Activated CD8-positive, alpha-beta memory T cell treated with anti-CD3 and anti-CD28 coated beads for 36 hours (primary cell): Measurements from ENCODE around the gene TTC21A. TPM values are rescaled to one million over a fixed set of nuclear protein-coding genes. Genes with fewer than 3 reads are reported as not detected.

Source experiments
- CTCF ChIA-PET: fragments of 350-600 bp; sonication (Branson Sonifier 250); formaldehyde crosslinking; loops from one replicate; lab custom pipeline; 2021; ENCODE audit warnings: antibody characterized with exemption; lab: Charles Lee
- POLR2A ChIA-PET: fragments of 350-600 bp; sonication (Branson Sonifier 250); formaldehyde crosslinking; loops from one replicate; lab custom pipeline; 2021; ENCODE audit warnings: antibody characterized with exemption; lab: Charles Lee
- total RNA-seq, 2 experiments: library from RNA; stranded (reverse); gene quantifications; one replicate each; pipeline ENCODE4 v1.2.3, GENCODE V29; 2021

TTC21A gene
- total RNA-seq, 2 experiments from 2014 or later: 1.1 to 1.2 TPM

DNA sequence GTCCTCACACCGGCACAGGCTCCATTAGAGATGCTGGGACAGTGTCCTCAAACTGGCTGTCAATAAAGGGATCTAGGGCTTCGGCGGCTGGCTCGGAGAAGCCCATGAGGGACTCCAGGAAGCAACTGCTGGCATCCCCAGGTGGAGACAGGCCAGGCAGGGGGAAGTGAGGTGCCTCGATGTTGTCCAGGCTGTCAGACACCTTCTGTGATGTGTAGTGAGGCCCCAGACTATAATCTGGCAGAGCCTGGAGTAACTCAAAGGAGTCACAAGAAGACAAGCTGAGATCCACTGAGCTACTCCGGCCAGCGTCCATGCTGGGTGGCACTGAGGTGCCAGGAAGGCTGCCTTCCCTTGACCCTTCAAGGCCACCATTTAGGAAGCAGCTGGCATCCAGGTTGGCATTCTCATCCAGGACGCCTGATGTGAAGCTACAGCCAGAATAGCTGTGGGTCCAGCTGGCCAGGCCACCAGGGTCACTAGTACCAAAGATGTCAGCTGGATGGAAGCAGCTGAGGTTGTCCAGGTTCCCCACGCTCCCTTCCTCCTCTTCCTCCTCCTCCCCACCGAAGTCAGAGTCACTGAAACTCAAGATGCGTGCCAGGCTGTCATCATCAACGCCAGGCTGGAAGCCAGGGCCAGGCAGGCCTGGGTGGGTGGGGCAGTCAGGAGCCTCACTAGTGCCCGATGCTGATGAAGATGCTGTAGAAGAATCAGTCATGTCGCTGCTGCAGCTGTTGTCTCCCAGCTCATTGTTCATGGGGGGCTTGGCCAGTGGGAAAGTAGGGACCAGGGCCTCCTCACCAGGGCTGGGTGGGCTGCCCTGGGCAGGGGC, 35.8 kb downstream of the TTC21A start:
- CTCF ChIA-PET: interaction anchor here (0.6 to 0.7 kb wide), 2 partner anchors 146 to 241 kb away, joined by 3 read pairs; no protein-coding TSS in a partner anchor
- POLR2A ChIA-PET: no interaction called here

DNA sequence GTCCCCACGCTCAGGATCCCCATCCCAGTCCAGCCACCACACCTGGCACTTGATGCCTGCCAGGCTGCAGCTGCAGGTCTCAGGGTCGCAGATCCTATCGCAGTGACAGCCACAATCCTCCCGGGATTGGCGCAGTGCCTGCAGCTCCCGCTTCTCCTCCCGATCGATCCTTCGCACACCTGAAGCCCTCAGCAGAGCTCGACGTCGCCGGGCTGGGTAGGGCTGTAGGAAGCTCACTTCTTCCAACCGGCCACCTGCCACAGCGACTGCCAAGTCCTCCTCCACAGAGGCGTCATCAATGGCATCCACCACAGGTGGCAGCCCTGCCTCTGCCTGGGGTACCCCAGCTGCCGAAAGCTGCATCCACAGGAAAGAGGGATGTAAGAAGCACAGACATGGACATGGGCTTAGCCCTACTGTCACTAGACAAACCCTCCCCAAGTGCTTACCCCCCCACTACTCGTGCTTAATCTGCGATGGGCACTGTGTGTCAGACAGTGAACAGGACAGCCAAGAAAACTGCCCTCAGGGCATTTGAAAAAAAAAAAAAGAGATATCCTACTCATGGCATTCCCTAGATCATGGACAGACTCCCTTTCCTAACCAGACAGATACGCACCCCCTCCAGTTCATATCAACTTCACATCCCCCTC, 36.7 kb downstream of the TTC21A start:
- CTCF ChIA-PET: interaction anchor here (3.4 kb wide), 1 partner anchor 145 kb away, joined by 15 read pairs; no protein-coding TSS in a partner anchor
- POLR2A ChIA-PET: interaction anchor here (0.7 kb wide), 1 partner anchor 192 kb away, joined by 5 read pairs; no protein-coding TSS in a partner anchor

DNA sequence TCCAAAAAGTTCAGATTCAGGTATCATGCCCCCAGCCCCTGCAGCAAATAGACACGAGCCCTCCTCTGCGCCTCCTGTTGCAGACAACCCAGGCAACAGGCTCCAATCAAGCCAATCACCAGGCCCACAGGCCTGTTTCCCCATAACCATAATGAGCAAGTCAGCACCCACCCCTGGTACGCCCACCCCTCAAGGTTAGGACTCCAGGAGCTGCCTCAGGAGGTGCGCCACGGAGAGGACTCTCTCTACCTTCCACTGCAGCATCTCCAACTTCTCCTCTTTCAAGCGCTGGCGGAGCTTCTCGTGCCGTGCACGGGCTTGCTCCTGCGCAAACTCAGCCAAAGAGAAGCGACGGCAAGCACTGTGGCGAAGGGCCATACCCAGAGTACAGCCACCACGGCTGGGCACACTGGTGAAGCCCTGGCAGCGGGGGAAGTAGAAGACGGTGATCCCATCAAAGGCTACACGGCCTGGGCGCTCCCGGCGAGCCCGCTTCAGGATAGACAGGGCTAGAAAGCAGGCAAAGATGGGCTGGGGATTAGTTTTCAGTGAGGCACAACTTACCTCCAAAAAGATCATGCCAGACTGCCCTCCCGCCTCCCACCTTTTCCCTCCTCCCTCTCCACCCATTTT, 37.4 kb downstream of the TTC21A start:
- CTCF ChIA-PET: interaction anchor here (3.4 kb wide), 1 partner anchor 144 kb away, joined by 15 read pairs; no protein-coding TSS in a partner anchor
- POLR2A ChIA-PET: no interaction called here

DNA sequence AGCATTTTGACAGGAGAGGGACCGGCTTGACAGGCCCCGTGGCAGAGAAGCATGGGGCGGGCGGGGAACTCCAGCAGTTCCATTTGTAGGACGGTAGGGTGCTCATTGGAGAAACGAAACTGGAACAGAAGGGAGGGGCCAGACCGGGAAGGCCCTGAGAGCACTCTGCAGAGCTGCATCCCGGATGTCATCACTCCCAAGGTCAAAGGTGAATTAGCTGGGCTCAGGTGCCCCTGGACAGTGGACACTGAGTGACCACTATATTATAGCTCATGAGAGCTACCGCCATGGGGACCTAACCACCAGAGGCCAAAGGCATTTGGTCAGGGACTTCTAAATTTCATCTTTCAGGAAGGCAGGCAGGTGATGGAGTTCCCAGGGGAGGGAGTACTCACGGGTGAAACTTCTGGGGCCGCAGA, 38.6 kb downstream of the TTC21A start:
- CTCF ChIA-PET: interaction anchor here (0.7 to 3.4 kb wide), 4 partner anchors 19 to 146 kb away, joined by 3 to 15 read pairs (median 4); no protein-coding TSS in a partner anchor
- POLR2A ChIA-PET: no interaction called here

DNA sequence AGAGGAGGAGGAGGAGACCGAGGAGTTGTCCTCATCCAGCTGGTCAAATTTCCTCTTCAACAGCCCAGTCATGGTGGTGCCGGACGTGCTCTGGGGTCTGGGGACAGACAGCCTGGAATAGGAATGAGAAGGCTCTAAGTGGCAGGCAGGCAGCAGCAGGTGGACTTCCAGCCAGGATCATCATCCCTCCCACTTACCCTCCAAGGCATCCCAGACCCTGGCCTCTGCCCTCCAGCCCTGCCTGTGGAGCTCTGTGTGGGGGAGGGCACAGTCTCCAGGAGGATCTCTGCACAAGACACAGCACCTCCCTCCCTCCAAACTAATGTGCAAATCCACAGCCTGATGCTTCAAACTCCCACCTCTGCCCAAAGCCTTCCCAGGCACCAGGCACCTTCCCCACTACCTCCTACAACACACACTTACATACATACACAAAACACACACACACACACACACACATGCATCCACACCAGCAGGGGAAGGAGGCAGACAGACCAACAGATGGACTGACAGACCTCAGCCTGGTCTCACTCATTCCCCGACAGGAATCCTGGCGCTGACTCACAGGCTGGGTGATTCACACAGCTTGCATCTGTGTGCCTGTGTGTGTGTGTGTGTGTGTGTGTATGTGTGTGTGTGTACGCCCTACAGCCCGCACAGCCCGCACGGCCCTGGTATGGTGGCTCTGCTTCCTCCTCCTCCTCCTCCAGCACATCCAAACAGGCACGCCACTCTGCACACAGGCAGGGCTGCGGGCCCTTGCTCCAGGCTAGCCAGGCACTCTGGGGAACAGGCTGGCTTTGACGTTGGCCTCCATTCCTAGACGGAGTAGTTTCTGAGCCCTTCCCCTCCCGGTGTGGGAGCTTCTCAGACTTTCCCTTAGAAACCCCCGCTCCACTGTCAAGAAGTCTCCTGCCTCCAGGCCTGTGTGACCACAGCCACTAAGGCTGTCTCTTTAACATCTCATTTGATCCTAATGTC, 39.4 kb downstream of the TTC21A start:
- CTCF ChIA-PET: interaction anchor here (0.7 to 3.4 kb wide), 4 partner anchors 20 to 145 kb away, joined by 3 to 15 read pairs (median 4); no protein-coding TSS in a partner anchor
- POLR2A ChIA-PET: interaction anchor here (0.5 to 1.4 kb wide), 4 partner anchors 10 to 982 kb away, joined by 3 to 4 read pairs (median 3); no protein-coding TSS in a partner anchor

DNA sequence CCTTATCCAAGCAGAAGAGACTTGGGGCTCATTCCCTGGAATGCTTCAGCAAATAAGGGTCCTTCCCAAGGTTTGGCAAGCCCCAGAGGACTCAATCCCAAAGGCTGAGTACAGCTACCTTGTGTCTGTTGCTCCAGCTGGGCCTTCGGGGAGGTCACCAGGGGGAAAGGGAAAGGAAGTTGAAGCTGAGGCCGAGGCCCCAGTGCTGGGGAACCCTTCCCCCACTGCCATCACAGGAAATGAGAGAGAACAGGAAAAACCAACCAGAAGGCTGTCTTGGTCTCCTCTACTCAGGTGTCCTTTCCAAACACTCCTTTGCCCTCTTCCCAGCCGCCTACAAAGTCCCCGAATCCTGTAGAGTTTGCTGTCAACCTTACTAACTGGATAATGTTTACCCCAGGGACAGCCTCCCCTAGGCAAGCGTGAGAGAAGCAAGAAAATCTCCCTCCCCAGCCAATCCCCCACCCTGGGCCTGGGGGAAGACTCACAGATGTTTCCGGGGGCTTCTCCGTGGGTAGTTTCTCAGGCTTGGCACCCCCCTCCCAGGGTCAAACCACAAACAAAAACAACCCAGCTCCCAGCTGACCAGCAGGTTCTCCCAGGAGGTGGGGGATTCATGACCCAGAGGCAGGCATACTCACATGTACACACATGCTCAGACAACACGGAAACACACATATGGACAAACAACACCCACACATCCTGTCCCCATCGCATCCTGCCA, 40.4 kb downstream of the TTC21A start:
- CTCF ChIA-PET: interaction anchor here (0.6 to 3.4 kb wide), 2 partner anchors 25 to 141 kb away, joined by 3 to 15 read pairs; no protein-coding TSS in a partner anchor
- POLR2A ChIA-PET: interaction anchor here (0.7 to 1.4 kb wide), 3 partner anchors 11 to 30 kb away, joined by 3 to 4 read pairs (median 3); no protein-coding TSS in a partner anchor

DNA sequence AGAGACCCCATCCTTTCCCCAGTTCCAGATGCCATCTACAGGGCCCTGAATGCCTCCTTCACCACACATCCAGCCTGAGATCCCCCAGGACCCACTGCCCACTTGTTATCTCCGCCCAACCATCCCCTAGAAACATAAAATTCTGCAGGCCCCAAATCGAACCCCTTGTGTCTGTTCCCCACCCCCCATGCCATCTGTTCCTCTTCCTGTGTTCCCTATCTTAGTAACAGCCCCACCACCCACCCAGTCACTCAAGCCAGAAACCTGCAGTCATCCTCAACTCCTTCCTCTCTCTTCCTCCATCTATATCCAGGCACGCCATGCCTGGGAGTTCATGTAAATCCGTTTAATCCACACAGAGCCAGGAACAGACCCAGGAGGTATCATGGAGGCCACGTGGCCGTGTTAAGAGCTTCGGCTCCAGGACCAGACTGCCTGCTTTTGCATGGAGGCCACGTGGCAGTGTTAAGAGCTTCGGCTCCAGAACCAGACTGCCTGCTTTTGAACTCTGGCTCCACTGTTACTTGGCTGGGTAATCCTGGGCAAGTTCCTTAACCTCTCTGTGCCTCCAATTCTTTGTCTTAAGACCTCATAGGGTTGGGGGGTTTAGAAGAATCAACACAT, 41.1 kb downstream of the TTC21A start:
- POLR2A ChIA-PET: interaction anchor here (0.8 to 1.0 kb wide), 2 partner anchors 41 to 42 kb away, joined by 3 read pairs; partner anchors contain the start of genes GORASP1 and TTC21A
- CTCF ChIA-PET: interaction anchor here (1.0 to 1.3 kb wide), 2 partner anchors 21 to 140 kb away, joined by 3 read pairs; no protein-coding TSS in a partner anchor

DNA sequence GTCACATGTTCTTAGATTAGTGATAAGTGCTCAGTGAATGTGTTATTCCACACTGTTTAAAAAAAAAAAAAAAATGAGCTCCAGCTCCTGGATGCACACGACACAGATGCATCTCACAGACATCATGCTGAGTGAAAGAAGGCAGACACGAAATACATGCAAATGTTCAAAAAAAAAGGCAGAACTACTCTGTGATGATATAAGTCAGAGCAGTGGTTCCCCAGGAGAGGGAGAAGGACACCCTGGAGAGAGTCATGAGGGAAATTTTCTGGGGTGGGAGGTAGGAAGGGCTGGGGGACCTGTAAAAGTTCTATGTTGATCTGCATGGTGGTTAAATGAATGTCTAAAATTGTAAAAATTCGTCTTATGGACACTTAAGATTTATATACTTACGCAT, 41.6 kb downstream of the TTC21A start:
- POLR2A ChIA-PET: interaction anchor here (0.8 to 1.0 kb wide), 2 partner anchors 42 to 43 kb away, joined by 3 read pairs; partner anchors contain the start of genes GORASP1 and TTC21A
- CTCF ChIA-PET: interaction anchor here (1.0 to 1.3 kb wide), 2 partner anchors 21 to 139 kb away, joined by 3 read pairs; no protein-coding TSS in a partner anchor

DNA sequence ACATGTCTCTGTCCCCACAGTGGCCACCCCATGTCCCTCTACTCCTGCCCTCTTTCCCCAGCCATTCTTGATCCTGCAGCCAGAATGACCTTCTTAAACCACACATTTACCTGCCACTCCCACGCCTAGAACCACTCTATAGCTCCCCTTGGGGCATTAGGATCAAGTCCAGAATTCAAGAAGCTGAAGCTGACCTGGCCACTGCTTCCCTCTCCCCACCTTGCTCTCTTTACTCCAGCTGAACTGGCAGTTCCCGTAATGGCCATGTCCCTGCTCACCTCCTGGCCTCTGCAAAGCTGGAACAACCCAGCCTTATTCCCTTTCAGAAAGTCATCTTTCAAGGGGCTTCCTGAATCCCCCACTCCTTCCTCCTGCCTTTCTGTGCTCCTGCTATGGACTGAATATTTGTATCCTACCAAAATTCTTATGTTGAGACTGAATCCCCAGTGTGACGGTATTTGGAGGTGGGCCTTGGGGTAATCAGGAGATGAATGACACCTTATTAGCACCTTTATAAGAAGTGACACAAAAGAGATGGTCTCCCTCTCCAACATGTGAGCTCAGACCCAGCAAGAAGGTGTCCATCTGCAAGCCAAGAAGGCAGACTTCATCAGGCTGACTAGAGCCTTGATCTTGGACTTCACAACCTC, 42.1 kb downstream of the TTC21A start:
- ChIA-PET POLR2A (interaction anchor here (1.0 to 1.3 kb wide), 2 partner anchors 28 to 43 kb away, joined by 3 to 4 read pairs; no protein-coding TSS in a partner anchor), CTCF (interaction anchor here (0.6 to 1.3 kb wide), 3 partner anchors 22 to 139 kb away, joined by 3 read pairs; no protein-coding TSS in a partner anchor)

DNA sequence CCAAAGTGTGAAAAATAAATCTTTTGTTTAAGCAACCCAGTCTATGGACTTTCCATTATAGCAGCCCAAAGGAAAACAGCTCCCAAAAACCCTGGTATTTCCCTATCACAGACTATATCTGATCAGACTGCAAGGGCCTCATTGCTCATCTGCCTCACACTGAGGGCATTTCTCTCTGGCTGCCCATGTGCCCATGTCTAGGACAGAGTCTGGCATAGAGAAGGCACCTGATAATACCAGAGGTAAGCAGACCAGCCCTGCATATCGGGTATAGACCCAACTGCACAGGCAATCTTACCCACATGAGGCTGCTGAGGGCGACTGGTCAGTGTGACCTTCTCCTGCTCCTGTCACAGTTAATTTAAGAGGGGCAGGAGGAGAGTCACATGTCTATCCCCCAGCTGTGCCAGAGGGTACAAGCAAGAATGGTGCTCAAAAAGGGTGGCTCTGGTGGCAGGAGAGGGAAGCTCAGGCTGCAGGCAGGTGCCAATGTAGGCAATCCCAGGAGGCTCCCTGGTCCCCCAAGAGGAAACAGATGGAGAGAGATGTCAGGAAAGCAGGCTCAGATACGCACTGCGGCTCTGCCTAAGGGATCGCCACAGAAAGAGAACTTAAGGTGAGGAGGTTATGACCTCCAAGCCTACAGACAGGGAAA, 42.8 kb downstream of the TTC21A start:
- ChIA-PET CTCF (interaction anchor here (0.6 to 1.7 kb wide), 2 partner anchors 39 to 42 kb away, joined by 3 to 7 read pairs; partner anchors contain the start of genes GORASP1 and TTC21A), POLR2A (interaction anchor here (1.3 kb wide), 1 partner anchor 28 kb away, joined by 4 read pairs; no protein-coding TSS in a partner anchor)

DNA sequence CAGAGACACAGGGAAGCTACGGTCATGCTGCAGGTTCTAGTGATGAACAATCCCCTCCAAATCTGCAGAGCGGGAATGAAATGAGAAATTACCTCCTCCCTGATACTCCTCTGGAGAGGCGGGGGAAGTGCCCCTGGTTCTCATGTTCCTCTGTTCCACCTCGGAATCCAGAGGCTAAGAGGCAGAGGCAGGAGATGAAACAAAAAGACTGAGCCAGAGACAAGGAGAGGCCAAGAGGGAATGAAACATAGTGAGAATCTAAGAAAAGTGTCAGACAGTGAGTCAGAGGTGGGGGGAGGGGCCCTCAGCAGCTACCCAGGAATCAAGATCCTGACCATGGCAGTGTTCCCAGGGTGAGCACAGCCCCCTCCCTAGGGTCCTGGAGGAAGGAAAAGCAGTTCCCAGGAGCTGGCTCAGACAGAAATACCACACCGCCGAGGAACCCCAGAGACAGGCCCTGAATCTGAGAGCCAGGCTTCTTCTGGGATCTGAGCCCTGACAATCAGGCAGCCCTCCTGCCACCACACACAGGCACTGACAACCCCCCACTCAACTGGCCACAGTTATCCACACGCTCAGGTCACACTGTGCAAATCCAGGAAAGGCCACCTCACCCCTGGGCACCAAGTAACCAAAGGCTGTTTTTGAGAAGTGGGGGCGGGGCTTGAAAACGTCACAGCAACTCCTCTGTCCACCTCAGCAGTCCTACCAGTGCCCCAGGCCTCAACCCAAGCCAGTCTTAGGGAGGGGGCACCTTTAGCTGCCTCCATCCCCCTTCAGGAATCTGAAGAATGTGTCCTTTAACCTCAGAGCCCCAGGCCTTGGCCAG, 43.5 kb downstream of the TTC21A start:
- CTCF ChIA-PET: interaction anchor here (0.6 to 1.7 kb wide), 2 partner anchors 39 to 43 kb away, joined by 3 to 7 read pairs; partner anchors contain the start of genes GORASP1 and TTC21A
- POLR2A ChIA-PET: interaction anchor here (1.3 kb wide), 1 partner anchor 27 kb away, joined by 4 read pairs; no protein-coding TSS in a partner anchor

DNA sequence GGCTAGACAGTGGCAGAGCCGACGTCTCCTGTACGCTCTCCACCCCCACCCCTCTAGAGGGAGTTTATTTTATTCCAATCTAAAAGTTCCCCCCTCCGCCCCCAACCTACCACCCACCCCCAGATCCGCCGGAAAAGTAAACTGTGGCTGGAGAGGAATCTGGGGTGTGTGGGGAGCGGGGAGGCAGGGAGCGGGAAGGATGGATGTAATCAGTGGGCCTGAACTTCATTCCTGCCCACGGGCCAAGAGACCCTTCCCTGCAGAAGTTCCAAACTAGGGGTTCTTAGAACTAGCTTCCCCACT, 46.4 kb downstream of the TTC21A start:
- ChIA-PET POLR2A (no interaction called here), CTCF (interaction anchor here (1.3 kb wide), 1 partner anchor 134 kb away, joined by 4 read pairs; no protein-coding TSS in a partner anchor)

DNA sequence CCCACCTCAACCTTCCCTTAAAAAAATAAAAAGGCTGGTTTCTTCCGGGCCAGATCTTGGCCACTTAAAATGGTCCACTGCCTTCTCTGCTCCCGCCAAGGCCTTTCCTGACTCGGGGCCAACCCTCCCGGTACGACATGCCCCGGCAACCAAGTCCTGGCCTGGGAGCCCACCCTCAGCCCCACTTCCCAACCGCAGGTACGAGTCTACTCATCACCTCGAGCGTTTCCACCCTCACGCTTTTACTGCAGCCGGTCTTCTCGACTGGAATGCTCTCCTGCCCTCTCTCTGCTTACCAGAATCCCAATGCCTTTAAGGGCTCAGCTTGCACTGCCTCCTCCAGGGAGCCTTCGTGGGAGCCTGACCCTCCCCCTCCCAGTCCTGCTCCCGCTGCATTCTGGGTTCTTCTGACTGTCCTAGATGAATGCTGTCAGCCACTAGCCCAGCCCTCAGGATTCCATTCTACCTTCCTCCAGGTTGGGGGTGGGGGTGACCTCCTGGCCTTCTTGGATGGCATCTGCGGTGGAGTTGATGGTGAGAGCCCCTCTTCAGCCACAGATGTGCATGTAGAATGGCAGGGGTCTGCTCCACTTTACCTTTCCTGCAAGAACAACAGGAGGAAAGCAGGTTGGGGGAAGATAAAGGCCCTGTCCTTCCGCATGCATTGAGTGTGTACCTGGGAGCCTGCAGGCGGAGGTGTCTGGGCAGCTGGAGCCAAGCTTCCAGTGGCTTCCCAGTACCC, 47.0 kb downstream of the TTC21A start:
- CTCF ChIA-PET: interaction anchor here (1.3 kb wide), 1 partner anchor 134 kb away, joined by 4 read pairs; no protein-coding TSS in a partner anchor
- POLR2A ChIA-PET: no interaction called here
